DOHH2 (cell line): ENCODE results near the gene VPS9D1.

Experiments used
- CTCF ChIP-seq: fragments of 200-600 bp; sonication (generic); IDR thresholded peaks from one replicate; pipeline ENCODE4 v1.5.1; 2014; ENCODE audit warnings: antibody characterized with exemption, mild to moderate bottlenecking, low read depth, low read length; ENCODE audit not compliant: poor library complexity, severe bottlenecking
- EZH2phosphoT487 ChIP-seq: fragments of 200-600 bp; sonication (generic); IDR thresholded peaks from 2 replicates; pipeline ENCODE4 v1.6.1; 2017; ENCODE audit warnings: borderline replicate concordance, mild to moderate bottlenecking, antibody characterized with exemption, low read length, moderate library complexity, mixed read lengths

- no peak for TF ChIP-seq CTCF
- TF ChIP-seq EZH2phosphoT487: no peak
These were observed 9.8 kb downstream of the VPS9D1 start for GRCh38 chr16:89710709-89711564.
